ENCODE data around the gene SLC4A5.
A peak's percentile ranks its signal among the peaks of the same experiment; 100 is the strongest.
"Not testable (repeated sequence)": the region's sequence is repeated elsewhere in the genome, so short reads cannot be mapped to it uniquely, and the experiment has no call there.

Gene SLC4A5

DNA sequence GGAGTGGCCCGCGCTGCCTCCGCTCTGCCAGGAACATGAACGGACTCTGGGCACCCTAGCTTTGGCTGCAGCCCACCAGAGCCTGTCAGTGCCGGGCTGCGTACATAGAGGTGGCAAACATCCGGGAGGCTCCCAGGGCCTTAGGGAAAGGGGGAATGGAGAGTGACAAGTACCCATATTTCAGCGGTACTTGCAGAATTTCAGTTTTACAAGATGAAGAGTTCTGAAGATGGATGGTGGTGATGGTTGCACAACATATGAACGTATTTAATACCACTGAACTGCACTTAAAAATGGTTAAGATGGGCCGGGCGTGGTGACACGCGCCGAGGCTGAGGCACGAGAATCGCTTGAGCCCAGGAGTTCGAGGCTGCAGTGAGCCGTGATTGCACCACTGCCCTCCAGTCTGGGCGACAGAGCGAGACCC, 143.9 kb downstream of the SLC4A5 start:
- no peak for DNase-seq (ENCODE audit: low spot score)

- peak; percentile 80 for DNase-seq (ENCODE audit: low spot score)
These were observed 144.5 kb downstream of the SLC4A5 start, which contains the start of gene MTHFD2 for GRCh38 chr2:74198461-74199274. TSS of gene MTHFD2 (plus strand) at chr2:74198615. CDS start at chr2:74198642, 27 bp downstream.

- DNase-seq (ENCODE audit: low spot score): no peak
These were observed 145.2 kb downstream of the SLC4A5 start for GRCh38 chr2:74198023-74198460.

DNA sequence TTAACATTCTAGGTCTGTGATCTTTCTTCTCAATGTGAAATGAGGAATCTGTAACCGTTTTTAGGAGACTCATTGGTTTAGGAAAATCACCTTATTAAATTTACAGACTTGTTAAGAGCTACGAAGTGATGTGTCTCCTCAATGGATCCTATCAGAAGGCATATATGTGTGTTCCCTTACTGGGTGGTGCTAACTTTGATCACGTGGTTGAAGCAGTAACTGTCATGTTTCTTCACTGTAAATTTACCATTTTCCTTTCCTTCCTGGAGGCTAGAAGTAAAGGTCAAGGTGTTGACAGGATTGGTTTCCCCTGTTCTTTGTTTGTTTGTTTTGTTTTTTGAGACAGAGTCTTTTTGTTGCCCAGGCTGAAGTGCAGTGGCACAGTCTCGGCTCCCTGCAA, 146.2 kb downstream of the SLC4A5 start:
- DNase-seq (ENCODE audit: low spot score): no peak

GRCh38 chr2:74194799-74195198, 148.4 kb downstream of the SLC4A5 start:
- DNase-seq (ENCODE audit: low spot score): no peak

GRCh38 chr2:74191596-74192380, 151.4 kb downstream of the SLC4A5 start:
- no peak for DNase-seq (ENCODE audit: low spot score)

- DNase-seq (ENCODE audit: low spot score): no peak
These were observed 154.5 kb downstream of the SLC4A5 start for GRCh38 chr2:74188696-74189095.

DNA sequence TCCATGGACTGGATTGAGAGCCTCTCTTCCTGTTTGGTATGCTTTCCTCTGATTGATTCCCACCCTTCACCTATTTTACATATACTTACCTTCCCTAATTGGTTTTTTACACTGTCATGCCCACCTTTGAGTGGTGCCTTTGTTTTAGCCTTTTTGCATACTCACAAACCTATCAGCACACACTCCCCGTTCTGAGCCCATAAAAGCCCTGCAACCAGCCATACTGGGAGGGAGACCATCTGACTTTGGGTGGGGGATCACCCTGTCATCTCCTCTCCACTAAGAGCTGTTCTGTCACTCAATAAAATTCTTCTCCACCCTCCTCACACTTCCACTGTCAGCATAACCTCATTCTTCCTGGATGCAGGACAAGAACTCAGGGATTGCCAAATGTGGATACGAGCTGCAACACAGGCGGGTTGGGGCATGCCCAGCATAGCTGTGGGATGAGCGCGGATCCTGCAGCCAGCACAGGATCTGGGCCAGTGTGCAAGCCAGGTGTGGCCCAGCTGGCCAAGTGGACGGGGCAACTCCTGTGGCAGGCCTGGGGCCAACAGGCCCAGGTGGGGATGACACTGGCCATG, 155.1 kb downstream of the SLC4A5 start:
- no peak for DNase-seq (ENCODE audit: low spot score)

- DNase-seq (ENCODE audit: low spot score): not testable (repeated sequence)
These were observed 156.5 kb downstream of the SLC4A5 start for GRCh38 chr2:74186706-74187105.

DNA sequence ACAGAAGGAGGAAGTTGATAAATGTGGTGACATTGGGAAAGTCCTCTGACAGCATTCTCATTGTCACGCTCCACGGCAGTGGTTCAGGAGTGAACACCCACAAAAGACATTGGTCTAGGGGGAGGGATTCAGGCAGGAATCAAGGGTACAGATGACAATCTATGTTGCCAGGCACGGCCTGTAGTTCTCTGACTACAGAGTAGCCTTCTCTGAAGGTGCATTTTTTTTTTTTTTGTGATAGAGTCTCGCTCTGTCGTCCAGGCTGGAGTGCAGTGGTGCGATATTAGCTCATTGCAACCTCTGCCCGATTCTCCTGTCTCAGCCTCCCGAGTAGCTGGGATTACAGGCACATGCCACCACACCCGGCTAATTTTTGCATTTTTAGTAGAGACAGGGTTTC, 157.2 kb downstream of the SLC4A5 start:
- no peak for DNase-seq (ENCODE audit: low spot score)

DNA sequence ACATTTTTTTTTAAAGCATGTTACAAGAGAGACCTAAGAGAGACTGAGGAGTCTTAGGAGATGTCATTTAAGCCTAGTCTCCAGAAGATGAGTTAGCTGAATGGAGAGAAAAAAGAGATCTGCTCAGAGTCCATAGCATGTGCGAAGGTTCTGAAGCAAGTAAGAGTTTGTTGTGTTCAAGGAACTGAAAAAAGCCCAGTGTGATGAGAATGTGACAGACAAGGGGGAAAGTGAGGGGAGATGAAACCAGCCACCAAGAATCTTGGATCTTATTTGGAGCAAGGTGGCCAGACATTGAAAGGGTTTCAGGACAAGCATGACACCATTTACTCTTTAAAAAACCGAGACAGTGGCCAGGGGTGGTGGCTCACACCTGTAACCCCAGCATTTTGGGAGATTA, 159.3 kb downstream of the SLC4A5 start:
- DNase-seq (ENCODE audit: low spot score): no peak

DNA sequence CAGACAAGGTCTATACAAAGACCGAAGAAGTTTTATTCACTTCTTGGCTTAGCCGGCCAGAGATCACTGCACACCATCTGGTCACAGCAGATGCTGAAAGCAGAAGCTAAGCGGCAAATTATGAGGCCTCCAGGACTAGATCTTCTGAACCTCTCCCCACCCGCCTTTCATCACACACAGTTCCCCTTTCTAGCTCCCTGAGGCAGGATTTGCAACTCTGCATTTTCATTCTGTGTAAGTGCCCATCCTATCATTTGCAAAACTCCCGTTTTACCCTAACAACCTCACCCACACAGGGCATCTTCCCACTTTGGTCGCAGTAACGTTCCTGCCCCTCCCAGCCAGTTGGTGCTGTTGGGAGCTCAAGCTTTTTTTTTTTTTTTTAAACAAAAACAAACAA, 161.5 kb downstream of the SLC4A5 start:
- DNase-seq (ENCODE audit: low spot score): no peak

- no peak for DNase-seq (ENCODE audit: low spot score)
These were observed 164.0 kb downstream of the SLC4A5 start for GRCh38 chr2:74179063-74179865.

- DNase-seq (ENCODE audit: low spot score): peak; percentile 98
These were observed 164.8 kb downstream of the SLC4A5 start, which contains the start of gene MOB1A for GRCh38 chr2:74178211-74179062. TSS of gene MOB1A (minus strand) at chr2:74178879. CDS start at chr2:74178674, 205 bp downstream.

DNA sequence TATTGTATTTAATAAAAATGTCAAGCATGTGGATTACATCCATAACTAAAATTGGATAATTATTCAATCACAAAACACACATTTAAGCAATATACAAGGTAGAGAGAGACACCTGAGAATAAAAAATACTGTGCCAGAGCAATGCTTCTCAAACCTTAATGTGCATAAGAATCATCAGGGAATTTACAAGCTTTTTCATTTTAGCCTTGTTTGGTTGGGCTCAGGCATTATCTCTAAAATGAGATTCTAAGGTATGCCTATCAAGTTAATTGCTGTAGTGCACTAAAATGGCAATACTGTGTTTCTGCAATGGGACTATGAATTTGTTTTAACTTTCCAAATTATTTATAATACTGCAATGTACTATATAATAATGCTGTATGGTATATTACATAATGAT, 165.5 kb downstream of the SLC4A5 start:
- no peak for DNase-seq (ENCODE audit: low spot score)

GRCh38 chr2:74174909-74175308, 168.3 kb downstream of the SLC4A5 start:
- DNase-seq (ENCODE audit: low spot score): no peak

DNA sequence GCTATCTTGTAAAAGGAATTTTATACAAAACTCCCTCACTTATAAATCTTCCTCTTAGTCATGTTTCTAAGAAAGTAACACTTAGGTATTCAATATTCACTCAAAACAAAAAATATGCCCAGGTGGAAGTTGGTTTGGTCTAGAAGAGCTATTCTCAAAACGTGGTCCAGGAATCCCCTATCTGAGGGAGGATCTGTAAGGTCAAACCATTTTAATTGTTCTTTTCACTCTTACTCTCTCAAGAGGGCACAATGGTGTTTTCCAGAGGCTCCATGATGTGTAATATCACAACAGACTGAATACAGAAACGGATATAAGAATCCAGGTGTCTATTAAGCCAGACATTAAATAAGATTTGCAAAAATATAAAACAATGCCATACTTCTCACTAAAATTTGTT, 174.5 kb downstream of the SLC4A5 start:
- no peak for DNase-seq (ENCODE audit: low spot score)

All from hematopoietic multipotent progenitor cell treated with erythropoietin and hydrocortisone succinate and interleukin-3 and kit ligand, for 17 days (in vitro differentiated cells).